ENCODE data around the gene MICAL2.

MICAL2 gene

DNA sequence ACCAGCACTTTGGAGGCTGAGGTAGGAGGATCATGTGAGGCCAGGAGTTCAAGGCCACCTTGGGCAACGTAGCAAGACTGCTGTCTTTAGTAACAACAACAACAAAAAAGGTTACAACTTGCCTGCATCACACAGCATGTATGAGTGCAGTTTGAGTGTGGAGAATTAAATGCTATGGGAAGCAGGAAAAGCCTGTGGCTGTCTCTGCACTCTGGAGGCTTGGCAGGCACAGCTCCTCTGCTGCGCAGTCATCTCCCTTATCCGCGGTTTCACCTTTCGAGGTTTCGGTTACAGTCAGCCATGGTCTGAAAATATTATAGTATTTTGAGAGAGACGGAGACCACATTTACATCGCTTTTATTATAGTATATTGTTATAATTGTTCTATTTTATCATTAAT is 2.9 kb downstream of the MICAL2 start:
- Histone ChIP-seq H3K9me3 (ENCODE audit: low read length) (no peaks in the 10 kb centered on the region), H3K36me3 (ENCODE audit: insufficient read depth, low read length) (no peaks in the 10 kb centered on the region), H3K27ac (ENCODE audit: low read depth, low read length) (peak overlapping the region; percentile 77), H3K4me3 (ENCODE audit: low read depth in 1 of 2, low read length in 2 of 2) (no peak overlapping the region), H3K4me1 (ENCODE audit: insufficient read depth, low read length) (peaks cover 44% of the 10 kb centered on the region), H3K27me3 (ENCODE audit: control insufficient read depth in 1 of 2, insufficient read depth in 2 of 2, low read length in 2 of 2) (no peaks in the 10 kb centered on the region), H3K9ac (ENCODE audit: low read length) (no peak overlapping the region)

DNA sequence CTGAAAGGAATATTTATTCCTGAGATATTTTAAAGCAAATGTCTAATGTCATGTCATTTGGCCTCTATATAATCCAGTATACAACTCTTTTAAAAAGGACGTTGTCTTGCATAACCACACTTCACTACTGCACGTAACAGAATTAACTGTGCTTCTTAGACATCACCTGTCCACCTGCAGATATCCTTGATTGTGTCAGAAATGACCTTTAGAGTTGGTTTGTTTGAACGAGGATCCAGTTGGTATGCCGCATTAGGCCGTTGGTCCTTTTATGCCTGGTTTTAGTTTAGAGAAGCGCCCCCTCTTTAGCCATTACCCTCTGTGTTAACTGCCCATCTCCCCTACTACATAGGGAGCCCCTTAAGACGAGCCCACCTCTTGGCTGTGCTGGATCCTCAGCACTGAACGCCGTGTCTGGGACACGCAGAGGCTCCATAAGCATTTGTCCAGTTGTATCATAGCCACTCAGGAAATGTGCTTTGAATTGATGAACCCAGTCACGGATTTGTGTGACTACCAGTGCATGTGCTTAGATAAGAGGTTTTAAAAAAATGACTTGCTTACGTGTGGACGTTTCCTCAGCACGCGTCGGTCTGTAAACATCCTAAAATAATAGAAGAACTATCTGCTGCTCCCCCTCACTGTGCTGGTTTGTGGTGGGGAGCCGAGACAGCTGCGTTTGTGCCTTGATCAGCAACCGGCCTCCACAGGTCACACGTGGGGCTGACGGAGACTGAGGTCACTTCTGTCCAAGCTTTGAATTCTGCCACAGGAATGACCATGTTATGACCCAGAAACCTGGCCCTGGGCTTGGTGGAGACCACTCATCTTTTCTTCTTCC is 4.0 kb downstream of the MICAL2 start:
- H3K36me3 ChIP-seq (ENCODE audit: insufficient read depth, low read length), result no peaks in the 10 kb centered on the region
- no peak overlapping the region for H3K9ac ChIP-seq (ENCODE audit: low read length)
- H3K9me3 ChIP-seq (ENCODE audit: low read length), result no peaks in the 10 kb centered on the region
- no peaks in the 10 kb centered on the region for H3K27me3 ChIP-seq (ENCODE audit: control insufficient read depth in 1 of 2, insufficient read depth in 2 of 2, low read length in 2 of 2)
- no peak overlapping the region for H3K4me3 ChIP-seq (ENCODE audit: low read depth in 1 of 2, low read length in 2 of 2)
- peaks cover 55% of the 10 kb centered on the region for H3K4me1 ChIP-seq (ENCODE audit: insufficient read depth, low read length)
- H3K27ac ChIP-seq (ENCODE audit: low read depth, low read length), result no peak overlapping the region

DNA sequence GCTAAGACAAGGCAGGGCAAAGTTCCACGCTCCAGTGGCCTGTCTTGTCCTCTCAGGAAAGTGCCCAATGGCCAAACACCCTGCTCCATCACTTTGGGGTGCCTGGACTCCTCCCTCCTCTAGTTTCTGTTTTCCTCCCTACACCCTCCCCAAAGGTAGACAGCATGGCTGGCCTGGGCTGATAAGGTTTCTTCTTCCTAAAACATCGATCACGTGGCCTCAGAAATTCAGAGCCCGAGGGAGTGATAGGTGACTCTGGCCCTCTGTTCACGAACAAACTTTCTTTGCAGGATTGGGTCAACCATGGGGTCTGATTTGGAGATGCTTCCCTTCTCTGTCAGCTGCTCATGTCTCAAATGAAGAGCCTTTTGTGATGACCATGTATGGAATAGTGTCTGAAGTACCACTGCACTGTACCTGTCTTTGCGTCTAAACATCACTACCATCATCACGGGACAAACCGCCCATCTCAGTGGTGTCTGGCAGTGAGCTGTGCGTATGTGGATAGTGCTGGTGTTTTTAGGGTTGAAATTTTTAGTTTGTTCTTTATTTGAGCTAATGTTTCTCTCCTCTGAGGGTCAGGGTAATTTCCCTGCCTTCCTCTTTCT is 6.1 kb downstream of the MICAL2 start:
- Histone ChIP-seq H3K4me1 (ENCODE audit: insufficient read depth, low read length) (peaks cover 69% of the 10 kb centered on the region), H3K4me3 (ENCODE audit: low read depth in 1 of 2, low read length in 2 of 2) (no peak overlapping the region)

DNA sequence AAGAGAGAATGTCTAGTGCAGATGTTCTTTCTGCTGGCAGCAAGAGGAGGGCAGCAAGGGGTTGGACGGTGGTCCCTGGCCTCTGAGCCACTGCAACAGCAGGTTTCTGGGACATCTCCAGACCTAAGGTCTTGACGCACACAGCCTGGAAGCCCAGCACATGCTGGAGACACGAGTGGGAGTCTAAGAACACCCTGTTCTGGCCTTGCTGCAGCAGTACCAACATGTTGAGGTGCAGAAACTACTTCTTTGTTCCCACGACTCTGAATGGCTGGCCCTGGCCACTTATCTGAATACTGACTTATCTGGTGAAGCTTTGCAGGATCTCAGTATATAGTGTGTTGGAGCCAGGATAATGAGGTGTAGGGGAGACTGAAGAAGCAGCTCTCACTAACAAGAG is 6.8 kb downstream of the MICAL2 start:
- H3K9me3 ChIP-seq (ENCODE audit: low read length), result no peaks in the 10 kb centered on the region
- H3K27ac ChIP-seq (ENCODE audit: low read depth, low read length), result peak overlapping the region; percentile 65
- H3K4me1 ChIP-seq (ENCODE audit: insufficient read depth, low read length), result peaks cover 75% of the 10 kb centered on the region
- no peak overlapping the region for H3K4me3 ChIP-seq (ENCODE audit: low read depth in 1 of 2, low read length in 2 of 2)
- no peaks in the 10 kb centered on the region for H3K36me3 ChIP-seq (ENCODE audit: insufficient read depth, low read length)
- H3K27me3 ChIP-seq (ENCODE audit: control insufficient read depth in 1 of 2, insufficient read depth in 2 of 2, low read length in 2 of 2), result no peaks in the 10 kb centered on the region
- H3K9ac ChIP-seq (ENCODE audit: low read length), result no peak overlapping the region

More for the DNA sequence above, 6.1 kb downstream of the MICAL2 start:
- Histone ChIP-seq H3K27me3 (ENCODE audit: control insufficient read depth in 1 of 2, insufficient read depth in 2 of 2, low read length in 2 of 2) (no peaks in the 10 kb centered on the region), H3K9ac (ENCODE audit: low read length) (no peak overlapping the region), H3K27ac (ENCODE audit: low read depth, low read length) (peak overlapping the region; percentile 65), H3K9me3 (ENCODE audit: low read length) (no peaks in the 10 kb centered on the region), H3K36me3 (ENCODE audit: insufficient read depth, low read length) (no peaks in the 10 kb centered on the region)

DNA sequence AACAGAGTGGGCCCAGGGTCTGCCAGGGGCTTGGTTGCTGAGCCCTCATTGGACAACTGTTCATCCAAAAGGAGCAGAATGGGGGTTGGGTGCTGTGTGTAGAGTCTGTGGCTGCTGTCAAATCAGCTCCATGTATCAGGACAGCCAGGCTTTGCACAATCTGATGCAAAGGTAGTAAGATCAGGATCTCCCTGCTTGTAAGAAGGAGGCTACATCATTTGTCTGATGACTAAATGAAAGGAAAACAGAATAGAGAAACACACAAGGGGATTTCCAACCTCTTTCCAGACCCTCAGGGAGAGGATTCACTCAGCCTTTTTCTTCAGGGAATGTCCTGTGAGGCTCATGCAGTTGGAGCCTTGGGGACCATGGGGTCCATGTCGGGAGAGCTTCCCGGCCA is 7.2 kb downstream of the MICAL2 start:
- H3K4me1 ChIP-seq (ENCODE audit: insufficient read depth, low read length), result peaks cover 74% of the 10 kb centered on the region
- no peak overlapping the region for H3K9ac ChIP-seq (ENCODE audit: low read length)
- H3K36me3 ChIP-seq (ENCODE audit: insufficient read depth, low read length), result no peaks in the 10 kb centered on the region
- H3K9me3 ChIP-seq (ENCODE audit: low read length), result no peaks in the 10 kb centered on the region
- no peaks in the 10 kb centered on the region for H3K27me3 ChIP-seq (ENCODE audit: control insufficient read depth in 1 of 2, insufficient read depth in 2 of 2, low read length in 2 of 2)
- H3K4me3 ChIP-seq (ENCODE audit: low read depth in 1 of 2, low read length in 2 of 2), result no peak overlapping the region
- peak overlapping the region; percentile 68 for H3K27ac ChIP-seq (ENCODE audit: low read depth, low read length)

DNA sequence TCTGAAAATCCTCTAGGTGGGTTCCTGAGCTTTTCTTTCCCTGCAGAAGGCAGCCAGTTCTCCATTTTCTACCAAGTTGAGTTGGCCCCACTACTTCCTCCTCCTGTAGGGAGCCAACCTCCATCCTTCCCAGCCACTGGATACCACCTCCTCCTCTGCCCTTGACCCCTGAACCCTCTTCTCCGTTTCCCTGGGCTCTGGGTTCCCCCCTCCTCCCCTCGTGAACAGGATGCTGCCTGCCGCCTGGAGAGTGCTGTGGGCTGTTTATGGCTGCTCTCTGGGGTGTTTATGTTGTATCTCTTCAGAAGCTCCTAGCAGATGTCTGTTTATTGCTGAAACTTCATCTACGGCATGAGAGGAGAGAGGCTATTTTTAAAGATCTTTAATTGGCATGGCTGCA is 8.6 kb downstream of the MICAL2 start:
- Histone ChIP-seq H3K27ac (ENCODE audit: low read depth, low read length) (peak overlapping the region; percentile 68), H3K9ac (ENCODE audit: low read length) (no peak overlapping the region), H3K9me3 (ENCODE audit: low read length) (no peaks in the 10 kb centered on the region), H3K27me3 (ENCODE audit: control insufficient read depth in 1 of 2, insufficient read depth in 2 of 2, low read length in 2 of 2) (no peaks in the 10 kb centered on the region), H3K4me3 (ENCODE audit: low read depth in 1 of 2, low read length in 2 of 2) (no peak overlapping the region), H3K36me3 (ENCODE audit: insufficient read depth, low read length) (no peaks in the 10 kb centered on the region), H3K4me1 (ENCODE audit: insufficient read depth, low read length) (peaks cover 73% of the 10 kb centered on the region)

DNA sequence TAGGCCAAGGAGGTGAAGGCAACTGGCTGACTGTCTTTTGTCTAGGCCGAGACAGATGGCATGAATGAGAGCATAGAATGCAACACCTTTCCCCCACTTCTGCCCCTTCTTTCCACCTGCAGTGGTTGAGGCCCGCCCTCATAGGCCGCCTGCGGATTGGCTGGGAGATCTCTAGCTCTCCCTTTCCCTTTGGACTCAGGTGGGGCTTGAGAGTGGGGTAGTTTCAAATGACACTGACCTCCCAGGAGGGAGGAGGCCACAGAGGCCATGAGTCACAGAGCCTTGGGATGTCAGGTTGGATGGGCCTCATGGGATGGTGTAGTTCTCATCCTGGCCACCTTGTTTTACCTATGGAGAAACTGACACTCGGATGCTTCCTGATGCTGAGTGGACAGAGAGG is 9.1 kb downstream of the MICAL2 start:
- Histone ChIP-seq H3K27ac (ENCODE audit: low read depth, low read length) (peak overlapping the region; percentile 68), H3K4me1 (ENCODE audit: insufficient read depth, low read length) (peaks cover 73% of the 10 kb centered on the region), H3K9ac (ENCODE audit: low read length) (no peak overlapping the region), H3K4me3 (ENCODE audit: low read depth in 1 of 2, low read length in 2 of 2) (no peak overlapping the region), H3K36me3 (ENCODE audit: insufficient read depth, low read length) (no peaks in the 10 kb centered on the region), H3K27me3 (ENCODE audit: control insufficient read depth in 1 of 2, insufficient read depth in 2 of 2, low read length in 2 of 2) (no peaks in the 10 kb centered on the region), H3K9me3 (ENCODE audit: low read length) (no peaks in the 10 kb centered on the region)

DNA sequence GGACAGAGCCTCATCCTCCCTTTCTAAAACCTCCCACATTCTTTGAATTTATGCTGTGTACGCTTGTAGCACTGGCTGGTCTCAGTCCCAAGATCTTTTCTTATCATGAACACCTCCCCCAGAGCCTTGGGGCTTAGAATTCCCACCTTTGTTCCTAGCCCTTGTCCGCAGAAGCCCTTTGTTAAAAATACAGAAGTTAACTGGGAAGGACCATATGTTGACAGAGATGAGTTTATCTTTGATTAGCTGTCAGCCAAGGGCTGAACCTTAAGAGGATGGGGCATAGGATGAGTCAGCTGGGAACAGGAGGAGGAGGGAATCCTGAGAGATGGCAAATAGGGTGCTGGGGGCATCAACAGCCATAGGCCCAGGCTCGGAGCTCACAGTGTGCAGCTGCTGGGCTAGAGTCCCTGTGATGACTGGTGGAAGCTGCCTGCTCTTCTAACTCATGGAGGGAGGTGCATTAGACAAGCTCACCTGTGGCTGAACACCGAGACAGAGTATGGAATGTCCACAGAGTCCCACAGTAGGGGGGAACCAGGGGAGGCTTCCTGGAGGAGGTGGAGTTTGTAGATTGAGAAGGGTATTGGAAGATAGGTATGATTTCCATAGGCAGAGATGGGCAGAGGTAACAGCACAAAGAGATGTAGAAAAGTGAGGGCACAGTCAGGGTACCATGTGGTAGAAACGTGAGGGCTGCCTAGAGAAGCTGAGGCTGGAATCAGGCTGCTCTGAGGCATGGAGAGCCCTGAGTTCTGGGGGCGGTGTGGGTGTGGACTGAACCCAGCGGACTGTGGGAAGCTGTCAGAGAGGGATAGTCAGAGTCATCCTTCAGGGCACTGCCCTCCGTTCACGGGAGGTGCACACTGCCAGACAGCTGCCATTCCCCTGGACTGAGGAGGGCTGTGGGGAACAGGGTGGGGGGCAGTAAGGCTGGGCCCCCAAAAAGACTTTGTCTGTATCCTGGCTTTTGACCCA is 9.9 kb downstream of the MICAL2 start:
- Histone ChIP-seq H3K27me3 (ENCODE audit: control insufficient read depth in 1 of 2, insufficient read depth in 2 of 2, low read length in 2 of 2) (no peaks in the 10 kb centered on the region), H3K36me3 (ENCODE audit: insufficient read depth, low read length) (no peaks in the 10 kb centered on the region), H3K4me1 (ENCODE audit: insufficient read depth, low read length) (peaks cover 79% of the 10 kb centered on the region), H3K4me3 (ENCODE audit: low read depth in 1 of 2, low read length in 2 of 2) (no peak overlapping the region), H3K9ac (ENCODE audit: low read length) (no peak overlapping the region), H3K27ac (ENCODE audit: low read depth, low read length) (peak overlapping the region; percentile 68), H3K9me3 (ENCODE audit: low read length) (no peaks in the 10 kb centered on the region)

DNA sequence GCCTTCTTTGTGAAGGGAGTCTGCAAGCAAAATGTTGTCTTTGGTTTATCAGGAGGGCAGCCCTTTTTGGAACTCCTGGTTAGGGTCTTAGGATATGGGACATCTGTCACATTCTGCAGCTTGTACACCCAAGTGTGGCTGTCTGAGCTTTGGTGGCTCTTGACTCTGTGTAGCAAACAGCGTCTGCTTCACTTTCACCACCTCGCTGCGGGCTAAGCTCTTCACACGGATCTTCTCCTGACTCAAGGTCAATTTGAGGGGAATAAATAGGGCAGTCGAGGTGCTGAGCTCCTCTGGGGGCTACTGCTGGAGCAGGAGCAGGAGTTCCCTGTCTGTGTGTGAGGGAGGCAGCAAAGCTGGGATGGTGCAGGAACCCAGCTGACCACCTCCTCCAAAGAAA is 10.6 kb downstream of the MICAL2 start:
- no peak overlapping the region for H3K9ac ChIP-seq (ENCODE audit: low read length)

DNA sequence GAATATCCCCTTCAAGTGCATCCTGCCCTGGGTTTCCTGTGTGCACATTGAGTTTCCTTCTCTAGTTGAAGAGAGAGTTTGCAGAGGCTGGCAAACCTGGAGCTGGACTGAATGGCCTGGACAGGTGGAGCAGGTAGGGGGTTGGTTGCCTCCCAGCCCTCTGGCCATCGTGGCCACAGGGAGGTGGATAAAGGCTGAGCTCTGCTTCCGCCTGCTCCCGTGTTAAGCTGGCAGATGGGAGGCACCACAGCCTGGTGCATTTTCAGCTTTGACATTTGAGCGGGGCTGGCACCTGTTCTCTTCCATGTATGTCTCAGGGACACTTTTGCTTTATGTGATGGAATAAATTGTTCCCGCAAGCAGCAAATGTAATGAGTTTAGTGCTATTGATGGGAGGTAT is 11.1 kb downstream of the MICAL2 start:
- Histone ChIP-seq H3K27ac (ENCODE audit: low read depth, low read length) (no peak overlapping the region), H3K9ac (ENCODE audit: low read length) (no peak overlapping the region), H3K4me1 (ENCODE audit: insufficient read depth, low read length) (peaks cover 89% of the 10 kb centered on the region), H3K9me3 (ENCODE audit: low read length) (no peaks in the 10 kb centered on the region), H3K27me3 (ENCODE audit: control insufficient read depth in 1 of 2, insufficient read depth in 2 of 2, low read length in 2 of 2) (no peaks in the 10 kb centered on the region), H3K36me3 (ENCODE audit: insufficient read depth, low read length) (no peaks in the 10 kb centered on the region), H3K4me3 (ENCODE audit: low read depth in 1 of 2, low read length in 2 of 2) (no peak overlapping the region)

More for the DNA sequence above, 10.6 kb downstream of the MICAL2 start:
- no peak overlapping the region for H3K27ac ChIP-seq (ENCODE audit: low read depth, low read length)
- H3K4me1 ChIP-seq (ENCODE audit: insufficient read depth, low read length), result peaks cover 86% of the 10 kb centered on the region
- H3K27me3 ChIP-seq (ENCODE audit: control insufficient read depth in 1 of 2, insufficient read depth in 2 of 2, low read length in 2 of 2), result no peaks in the 10 kb centered on the region
- H3K9me3 ChIP-seq (ENCODE audit: low read length), result no peaks in the 10 kb centered on the region
- H3K4me3 ChIP-seq (ENCODE audit: low read depth in 1 of 2, low read length in 2 of 2), result no peak overlapping the region
- H3K36me3 ChIP-seq (ENCODE audit: insufficient read depth, low read length), result no peaks in the 10 kb centered on the region

DNA sequence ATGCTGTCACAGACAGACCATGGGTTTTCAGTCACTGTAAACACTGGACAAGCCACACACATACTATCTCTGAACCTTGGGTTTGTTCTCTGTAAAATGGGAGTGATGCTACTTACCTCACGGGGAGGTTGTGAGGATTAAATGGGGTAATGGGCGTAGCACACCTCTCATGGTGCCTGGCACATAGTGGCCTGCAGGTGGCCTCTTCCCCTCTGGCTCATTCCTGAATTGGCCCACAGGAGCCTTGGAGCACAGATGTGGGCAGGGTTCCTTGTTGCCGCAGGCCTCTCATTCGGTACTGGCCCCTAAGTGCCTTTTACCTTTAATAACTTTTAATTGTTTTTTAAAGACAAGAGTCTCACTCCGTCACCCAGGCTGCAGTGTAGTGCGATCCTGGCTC is 11.7 kb downstream of the MICAL2 start:
- no peak overlapping the region for H3K4me3 ChIP-seq (ENCODE audit: low read depth in 1 of 2, low read length in 2 of 2)
- H3K9ac ChIP-seq (ENCODE audit: low read length), result no peak overlapping the region
- H3K27me3 ChIP-seq (ENCODE audit: control insufficient read depth in 1 of 2, insufficient read depth in 2 of 2, low read length in 2 of 2), result no peaks in the 10 kb centered on the region
- no peaks in the 10 kb centered on the region for H3K9me3 ChIP-seq (ENCODE audit: low read length)
- H3K36me3 ChIP-seq (ENCODE audit: insufficient read depth, low read length), result no peaks in the 10 kb centered on the region
- H3K4me1 ChIP-seq (ENCODE audit: insufficient read depth, low read length), result peaks cover 87% of the 10 kb centered on the region
- peak overlapping the region; percentile 4 for H3K27ac ChIP-seq (ENCODE audit: low read depth, low read length)

All from muscle layer of colon (tissue), 2 donors.